H1 (cell line): ENCODE data around the gene SNORC. TPM values are rescaled to one million over a fixed set of nuclear protein-coding genes. Genes with fewer than 3 reads are reported as not detected.

ENCODE experiments used
- CTCF ChIA-PET: fragments of 300-600 bp; sonication (Branson Sonifier 250); formaldehyde crosslinking; loops from one replicate; lab custom pipeline; 2021; ENCODE audit not compliant: partially characterized antibody; lab: Charles Lee
- POLR2A ChIA-PET: fragments of 300-600 bp; sonication (Branson Sonifier 250); formaldehyde crosslinking; loops from one replicate; lab custom pipeline; 2021; ENCODE audit warnings: inconsistent platforms; ENCODE audit not compliant: partially characterized antibody; lab: Charles Lee
- DNase-seq, 2 experiments: peaks; one replicate each; pipeline versions ENCODE4 v3.0.0 to v3.0.0-alpha.2; 2010 to 2022; ENCODE audit warnings: low spot score in 2 of 2, low read depth in 1 of 2, mixed read lengths in 1 of 2
- FAIRE-seq: peaks from 2 replicates; lab custom pipeline; 2011; peaks lifted over from hg19 to GRCh38; lab: Jason Lieb, UNC
- H2AFZ ChIP-seq: 2 replicates; pipeline ENCODE4 v1.8.1; 2012; ENCODE audit warnings: low read length, inconsistent platforms
- H2AK5ac ChIP-seq: 2 replicates; pipeline ENCODE4 v1.6.1; 2013; ENCODE audit warnings: low read depth, low read length
- H2BK120ac ChIP-seq: replicated peaks from 2 replicates; pipeline ENCODE3; 2013; ENCODE audit warnings: low read depth, low read length, inconsistent platforms
- H2BK12ac ChIP-seq: 2 replicates; pipeline ENCODE4 v1.6.1; 2013; ENCODE audit warnings: low read depth, low read length
- H2BK15ac ChIP-seq: 2 replicates; pipeline ENCODE4 v1.6.1; 2013; ENCODE audit warnings: low read length
- H2BK20ac ChIP-seq: 2 replicates; pipeline ENCODE4 v1.6.1; 2013; ENCODE audit warnings: low read length
- H2BK5ac ChIP-seq: 2 replicates; pipeline ENCODE4 v1.6.1; 2013; ENCODE audit warnings: low read depth, low read length
- H3K14ac ChIP-seq: 2 replicates; pipeline ENCODE4 v1.6.1; 2013; ENCODE audit warnings: inconsistent platforms; ENCODE audit not compliant: insufficient read length
- H3K18ac ChIP-seq: 2 replicates; pipeline ENCODE4 v1.6.1; 2013; ENCODE audit warnings: low read length; ENCODE audit errors: extremely low read depth
- H3K23ac ChIP-seq: 2 replicates; pipeline ENCODE4 v1.6.1; 2013; ENCODE audit warnings: inconsistent platforms; ENCODE audit not compliant: insufficient read length
- H3K23me2 ChIP-seq: 2 replicates; pipeline ENCODE4 v1.6.1; 2013; ENCODE audit warnings: low read depth, low read length
- H3K27ac ChIP-seq: 2 replicates; pipeline ENCODE4 v1.6.1; 2011; ENCODE audit warnings: low read depth, low read length, inconsistent platforms
- H3K27me3 ChIP-seq, 4 experiments: replicated peaks in 1 of 4; 1 replicate in 1 of 4; 2 replicates in 3 of 4; pipeline versions ENCODE4 v1.6.1 to v1.8.1; 2011 to 2013; ENCODE audit warnings: low read length in 3 of 4, mild to moderate bottlenecking in 3 of 4, inconsistent platforms in 2 of 4, mixed read lengths in 2 of 4, moderate library complexity in 1 of 4; ENCODE audit not compliant: control insufficient read depth in 3 of 4, insufficient read depth in 3 of 4; ENCODE audit errors: extremely low read depth in 1 of 4
- H3K36me3 ChIP-seq, 4 experiments: 2 replicates each; pipeline versions ENCODE4 v1.6.1 to v1.8.1; 2011 to 2013; ENCODE audit warnings: mild to moderate bottlenecking in 4 of 4, low read length in 3 of 4, moderate library complexity in 2 of 4, control low read depth in 1 of 4, inconsistent platforms in 1 of 4; ENCODE audit not compliant: insufficient read depth in 4 of 4, control insufficient read depth in 2 of 4
- H3K4ac ChIP-seq: replicated peaks from 2 replicates; pipeline ENCODE3; 2013; ENCODE audit warnings: low read length, low read depth, mixed read lengths, inconsistent platforms; ENCODE audit not compliant: insufficient read length
- H3K4me1 ChIP-seq, 4 experiments: replicated peaks in 1 of 4; 1 replicate in 1 of 4; 2 replicates in 3 of 4; pipeline versions ENCODE4 v1.6.1 to v1.8.1; 2011 to 2013; ENCODE audit warnings: low read length in 3 of 4, inconsistent platforms in 2 of 4, mixed read lengths in 1 of 4; ENCODE audit not compliant: insufficient read depth in 4 of 4, control insufficient read depth in 3 of 4
- H3K4me2 ChIP-seq, 2 experiments: 2 replicates each; pipeline versions ENCODE4 v1.6.1 to v1.8.1; 2011 to 2013; ENCODE audit warnings: low read depth in 2 of 2, low read length in 2 of 2, control low read depth in 1 of 2, inconsistent platforms in 1 of 2, mild to moderate bottlenecking in 1 of 2; ENCODE audit not compliant: insufficient read depth in 1 of 2
- H3K4me3 ChIP-seq, 4 experiments: fragments of 200-600, 300-600 bp in 1 of 4; sonication (generic), shearing (Covaris generic), sonication (Bioruptor Twin) in 1 of 4; 2 replicates each; pipeline versions ENCODE4 v1.5.1 to v1.8.1; 2011 to 2016; ENCODE audit warnings: low read length in 4 of 4, low read depth in 3 of 4, control low read depth in 2 of 4, inconsistent platforms in 2 of 4, mild to moderate bottlenecking in 2 of 4, mixed read lengths in 1 of 4, moderate library complexity in 1 of 4; ENCODE audit not compliant: insufficient read depth in 2 of 4; ENCODE audit errors: extremely low read depth in 1 of 4
- H3K56ac ChIP-seq: replicated peaks from 2 replicates; pipeline ENCODE3; 2013; ENCODE audit warnings: low read depth, mild to moderate bottlenecking, mixed read lengths, low read length, inconsistent platforms; ENCODE audit not compliant: insufficient read length
- H3K79me1 ChIP-seq: 2 replicates; pipeline ENCODE4 v1.6.1; 2013; ENCODE audit warnings: low read depth, low read length, control low read depth
- H3K79me2 ChIP-seq, 2 experiments: 2 replicates each; pipeline versions ENCODE4 v1.6.1 to v1.8.1; 2012 to 2013; ENCODE audit warnings: low read length in 2 of 2, mild to moderate bottlenecking in 2 of 2, inconsistent platforms in 1 of 2; ENCODE audit not compliant: insufficient read depth in 2 of 2, control insufficient read depth in 1 of 2
- H3K9ac ChIP-seq, 4 experiments: replicated peaks in 1 of 4; 1 replicate in 1 of 4; 2 replicates in 3 of 4; pipeline versions ENCODE4 v1.6.1 to v1.8.1; 2011 to 2013; ENCODE audit warnings: low read depth in 3 of 4, low read length in 3 of 4, control low read depth in 2 of 4, mild to moderate bottlenecking in 2 of 4, moderate library complexity in 2 of 4, inconsistent platforms in 1 of 4; ENCODE audit errors: extremely low read depth in 1 of 4
- H3K9me3 ChIP-seq, 2 experiments: 2 replicates each; pipeline versions ENCODE4 v1.6.1 to v1.8.1; 2012 to 2013; ENCODE audit warnings: mild to moderate bottlenecking in 2 of 2, moderate library complexity in 2 of 2, control low read depth in 1 of 2, inconsistent platforms in 1 of 2, low read depth in 1 of 2, low read length in 1 of 2, mixed read lengths in 1 of 2; ENCODE audit not compliant: insufficient read depth in 2 of 2
- H4K20me1 ChIP-seq, 2 experiments: replicated peaks in 1 of 2; 2 replicates each; pipeline versions ENCODE3 to v1.8.1; 2011 to 2013; ENCODE audit warnings: inconsistent platforms in 2 of 2, low read length in 2 of 2, mild to moderate bottlenecking in 1 of 2; ENCODE audit not compliant: insufficient read depth in 2 of 2, control insufficient read depth in 1 of 2
- H4K5ac ChIP-seq: 2 replicates; pipeline ENCODE4 v1.6.1; 2013; ENCODE audit warnings: low read length, low read depth, mixed read lengths, inconsistent platforms; ENCODE audit not compliant: insufficient read length
- H4K8ac ChIP-seq: 2 replicates; pipeline ENCODE4 v1.8.0; 2013; ENCODE audit warnings: mild to moderate bottlenecking, moderate library complexity, low read length, inconsistent platforms; ENCODE audit not compliant: insufficient read depth; ENCODE audit errors: extremely low read depth
- H4K91ac ChIP-seq: replicated peaks from 2 replicates; pipeline ENCODE3; 2013; ENCODE audit warnings: low read length, mixed read lengths, inconsistent platforms; ENCODE audit not compliant: insufficient read length
- BCL11A ChIP-seq, 2 experiments: IDR thresholded peaks; one replicate each; pipeline ENCODE4 v1.6.1; 2011; ENCODE audit warnings: low read depth in 2 of 2, low read length in 2 of 2, mild to moderate bottlenecking in 2 of 2
- CHD1 ChIP-seq: IDR thresholded peaks from 2 replicates; pipeline ENCODE4 v1.6.1; 2012; ENCODE audit warnings: low read depth, low read length, improper control_type of control experiment
- HDAC2 ChIP-seq, 2 experiments: fragments of 300-600 bp in 1 of 2; sonication (generic) in 1 of 2; IDR thresholded peaks; 2 replicates each; pipeline ENCODE4 v1.6.1; 2011 to 2012; ENCODE audit warnings: low read depth in 2 of 2, low read length in 2 of 2, mild to moderate bottlenecking in 2 of 2, moderate library complexity in 2 of 2, borderline replicate concordance in 1 of 2, inconsistent platforms in 1 of 2
- NRF1 ChIP-seq: IDR thresholded peaks from 2 replicates; pipeline ENCODE4 v1.6.1; 2011; ENCODE audit warnings: mild to moderate bottlenecking, low read depth, low read length, improper control_type of control experiment
- POLR2A ChIP-seq, 2 experiments: IDR thresholded peaks; 1 replicate in 1 of 2; 2 replicates in 1 of 2; pipeline ENCODE4 v1.6.1; 2011; ENCODE audit warnings: low read depth in 2 of 2, low read length in 2 of 2, mild to moderate bottlenecking in 2 of 2; ENCODE audit errors: control extremely low read depth in 1 of 2
- POLR2AphosphoS5 ChIP-seq: IDR thresholded peaks from 2 replicates; pipeline ENCODE4 v1.6.1; 2011; ENCODE audit warnings: low read depth, low read length
- POU5F1 ChIP-seq: IDR thresholded peaks from 2 replicates; pipeline ENCODE4 v1.6.1; 2011; ENCODE audit warnings: low read depth, mild to moderate bottlenecking, low read length, moderate library complexity
- RNF2 ChIP-seq: fragments of 200-900, 300-1000 bp; sonication (generic); IDR thresholded peaks from 2 replicates; pipeline ENCODE4 v1.7.1; 2016; ENCODE audit warnings: borderline replicate concordance, low read depth, mild to moderate bottlenecking, antibody characterized with exemption, low read length; ENCODE audit not compliant: poor library complexity, severe bottlenecking; ENCODE audit errors: missing control alignments
- RXRA ChIP-seq: IDR thresholded peaks from 2 replicates; pipeline ENCODE4 v1.6.1; 2011; ENCODE audit warnings: low read depth, mild to moderate bottlenecking, low read length, moderate library complexity; ENCODE audit not compliant: insufficient read depth
- TAF1 ChIP-seq: IDR thresholded peaks from 2 replicates; pipeline ENCODE4 v1.6.1; 2011; ENCODE audit warnings: mild to moderate bottlenecking, low read depth, low read length
- TEAD4 ChIP-seq: IDR thresholded peaks from 2 replicates; pipeline ENCODE4 v1.6.1; 2012; ENCODE audit warnings: low read depth, low read length, inconsistent platforms, mixed read lengths
- ZNF274 ChIP-seq: IDR thresholded peaks from 2 replicates; pipeline ENCODE4 v1.7.0; 2012; ENCODE audit warnings: low read length, borderline replicate concordance; ENCODE audit errors: extremely low read depth
- WGBS, 2 experiments: shearing (Covaris generic) in 1 of 2; methylation state at CpG; one replicate each; pipeline versions ENCODE4 v1.1.6 to v1.1.7; 2013 to 2015; ENCODE audit warnings: low lambda C conversion rate in 2 of 2, mixed read lengths in 2 of 2, inconsistent platforms in 1 of 2, low coverage in 1 of 2, missing lambda C conversion rate in 1 of 2; ENCODE audit not compliant: insufficient replicate concordance in 2 of 2, insufficient coverage in 1 of 2, insufficient read length in 1 of 2; ENCODE audit errors: extremely low coverage in 1 of 2, missing lambda C conversion rate in 1 of 2; 5-methylcytosine and 5-hydroxymethylcytosine counted together
- polyA plus RNA-seq, 7 experiments: library from polyadenylated mRNA; depleted of rRNA in 3 of 7; stranded (reverse) in 5 of 7; unstranded in 2 of 7; fragments of >200 nt in 5 of 7; fragments of 200-250 nt in 2 of 7; gene quantifications; 1 replicate in 5 of 7; 2 replicates in 1 of 7; 4 replicates in 1 of 7; pipeline versions ENCODE4 v1.2.1 to v1.2.3, GENCODE V29; 2011 to 2013; ENCODE audit warnings: missing spikeins in 2 of 7, mixed read lengths in 2 of 7
- total RNA-seq: library from RNA; stranded (reverse); fragmentation: NEBNext Ultra II Directional; extraction: Animal tissue kit (Norgen Biotek cat#: 25700); gene quantifications from 2 replicates; pipeline ENCODE4 v1.2.1, GENCODE V29; 2021
- TF ChIP-seq, protein P1 (sequence below): IDR thresholded peaks from 2 replicates; pipeline ENCODE4 v1.6.1; 2011; ENCODE audit warnings: low read depth, mild to moderate bottlenecking, low read length; ENCODE audit not compliant: insufficient read depth

SNORC gene
- total and polyA plus RNA-seq, 2 of the 8 experiments (the other 6 are each of a cell fraction or from before 2014, with no cell fraction given): 1.6 to 1.8 TPM

DNA sequence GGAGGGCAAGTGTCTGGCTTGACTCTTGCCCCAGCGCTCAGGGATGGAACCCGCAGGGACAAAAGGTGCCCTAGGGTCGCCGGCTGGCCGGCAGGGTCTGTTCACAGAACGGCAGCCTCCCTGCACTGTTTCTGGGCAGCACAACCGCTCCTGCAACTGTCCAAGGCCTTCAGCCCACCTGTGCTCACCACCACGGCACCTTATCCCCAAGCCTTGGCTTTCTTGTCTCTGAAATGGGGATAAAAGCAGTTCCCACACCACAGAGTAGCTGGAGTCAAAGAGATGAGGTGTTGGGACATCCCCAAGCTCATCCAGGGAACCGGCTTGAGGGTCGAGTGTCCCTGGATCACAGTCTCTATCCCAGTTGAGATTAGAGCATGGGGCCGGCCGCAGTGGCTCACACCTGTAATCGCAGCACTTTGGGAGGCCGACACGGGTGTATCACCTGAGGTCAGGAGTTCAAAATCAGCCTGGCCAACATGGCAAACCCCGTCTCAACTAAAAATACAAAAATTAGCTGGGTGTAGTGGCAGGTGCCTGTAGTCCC, 4.7 kb downstream of the SNORC start:
- Histone ChIP-seq H4K91ac (no peak overlapping the region), H4K5ac (no peak overlapping the region), H3K27ac (no peak overlapping the region), H4K20me1 (peaks cover 0 to 4% of the 10 kb centered on the region in 2 experiments), H3K23ac (no peak overlapping the region), H3K4me2 (no peak overlapping the region; a peak in 1 of 4 replicates), H3K4me3 (no peak overlapping the region; a peak in 1 of 8 replicates), H4K8ac (no peak overlapping the region), H2AFZ (no peak overlapping the region), H3K9me3 (no peaks in the 10 kb centered on the region), H2BK12ac (no peak overlapping the region), H3K14ac (no peak overlapping the region), H2AK5ac (no peak overlapping the region), H2BK15ac (no peak overlapping the region), H3K9ac (no peak overlapping the region), H3K18ac (no peak overlapping the region), H2BK120ac (no peak overlapping the region), H2BK20ac (no peak overlapping the region), H3K23me2 (peaks cover 12% of the 10 kb centered on the region; the same call in 1 of the 2 replicates), H3K56ac (no peak overlapping the region), H3K79me2 (no peaks in the 10 kb centered on the region), H2BK5ac (no peak overlapping the region), H3K4me1 (peaks cover 0 to 4% (median 1%) of the 10 kb centered on the region in 4 experiments; a peak in 4 of 7 replicates), H3K4ac (no peak overlapping the region), H3K79me1 (no peaks in the 10 kb centered on the region), H3K27me3 (peaks cover 0 to 25% (median 18%) of the 10 kb centered on the region in 4 experiments; a peak in 5 of 7 replicates), H3K36me3 (no peaks in the 10 kb centered on the region)
- no peak for FAIRE-seq
- ChIA-PET POLR2A (no interaction called here), CTCF (interaction anchor here (0.6 to 2.6 kb wide), 13 partner anchors 9 to 225 kb away, joined by 3 to 8 read pairs (median 4); partner anchors contain the start of gene INPP5D)
- no peak for DNase-seq
- WGBS, 2 experiments: 88% methylated on average over 16 of the region's 16 CpGs; no CpG with 5 or more reads in 1 of the 2 experiments
- TF ChIP-seq POLR2A (IDR thresholded peaks at IDR 0.05; ENCODE audit: control extremely low read depth in 1 of 2, low read depth in 2 of 2, low read length in 2 of 2) (no peak), POLR2AphosphoS5 (no peak), ZNF274 (no peak), TAF1 (no peak), RNF2 (no peak), BCL11A (IDR thresholded peaks at IDR 0.05; ENCODE audit: low read depth in 2 of 2, low read length in 2 of 2) (no peak), RXRA (no peak), POU5F1 (no peak), CHD1 (no peak), TEAD4 (no peak), NRF1 (no peak), HDAC2 (IDR thresholded peaks at IDR 0.05; ENCODE audit: borderline replicate concordance in 1 of 2, low read depth in 2 of 2, low read length in 2 of 2) (no peak)
- TF ChIP-seq, protein P1, sequence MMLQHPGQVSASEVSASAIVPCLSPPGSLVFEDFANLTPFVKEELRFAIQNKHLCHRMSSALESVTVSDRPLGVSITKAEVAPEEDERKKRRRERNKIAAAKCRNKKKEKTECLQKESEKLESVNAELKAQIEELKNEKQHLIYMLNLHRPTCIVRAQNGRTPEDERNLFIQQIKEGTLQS: no peak
